B cell (primary cell): ENCODE measurements around the gene RPRD1B. TPM values are rescaled to one million over a fixed set of nuclear protein-coding genes. Genes with fewer than 3 reads are reported as not detected.
"Not testable (repeated sequence)": the region's sequence is repeated elsewhere in the genome, so short reads cannot be mapped to it uniquely, and the experiment has no call there.

Experiments used
- ATAC-seq: fragments of 200-7000 bp; cut with Tn5 transposase; one replicate; pipeline ENCODE4 v1.10.0; 2021; ENCODE audit warnings: low read depth, mild to moderate bottlenecking, moderate number of reproducible peaks, moderate library complexity
- CTCF ChIA-PET: fragments of 350-600 bp; sonication (Branson Sonifier 250); formaldehyde crosslinking; loops from one replicate; lab custom pipeline; 2021; ENCODE audit warnings: antibody characterized with exemption, inconsistent platforms; lab: Charles Lee
- POLR2A ChIA-PET: fragments of 350-600 bp; sonication (Branson Sonifier 250); formaldehyde crosslinking; loops from one replicate; lab custom pipeline; 2021; ENCODE audit warnings: antibody characterized with exemption; lab: Charles Lee
- DNase-seq: peaks from one replicate; pipeline ENCODE4 v3.0.0; 2013
- H2AFZ ChIP-seq: 2 replicates; pipeline ENCODE4 v1.6.1; 2012; ENCODE audit warnings: mild to moderate bottlenecking, low read depth, low read length; ENCODE audit not compliant: insufficient read depth, poor library complexity, severe bottlenecking
- H3K27ac ChIP-seq, 2 donors: 1 replicate in 1 of 2; 2 replicates in 1 of 2; pipeline ENCODE4 v1.5.1; 2012 to 2013; ENCODE audit warnings: low read length in 2 of 2, mild to moderate bottlenecking in 2 of 2, moderate library complexity in 1 of 2
- H3K27me3 ChIP-seq, 4 experiments: fragments of 200-600 bp in 1 of 4; sonication (generic) in 1 of 4; replicated peaks in 1 of 4; 1 replicate in 2 of 4; 2 replicates in 2 of 4; pipeline versions ENCODE4 v1.6.1 to v1.7.0; 2013 to 2016; ENCODE audit warnings: low read length in 3 of 4, mild to moderate bottlenecking in 2 of 4, mixed read lengths in 1 of 4, moderate library complexity in 1 of 4; ENCODE audit not compliant: insufficient read depth in 4 of 4, control insufficient read depth in 3 of 4; ENCODE audit errors: control extremely low read depth in 1 of 4
- H3K36me3 ChIP-seq, 2 experiments: replicated peaks in 1 of 2; 1 replicate in 1 of 2; 2 replicates in 1 of 2; pipeline versions ENCODE4 v1.6.1 to v1.7.1; 2013; ENCODE audit warnings: low read length in 1 of 2; ENCODE audit not compliant: insufficient read depth in 2 of 2, control insufficient read depth in 1 of 2; ENCODE audit errors: control extremely low read depth in 1 of 2, extremely low read depth in 1 of 2
- H3K4me1 ChIP-seq, 2 donors: fragments of 200-600 bp in 1 of 2; sonication (generic) in 1 of 2; 1 replicate in 1 of 2; 2 replicates in 1 of 2; pipeline versions ENCODE4 v1.5.1 to v1.6.1; 2013 to 2017; ENCODE audit warnings: low read length in 2 of 2; ENCODE audit not compliant: control insufficient read depth in 2 of 2, insufficient read depth in 2 of 2
- H3K4me2 ChIP-seq: replicated peaks from 2 replicates; pipeline ENCODE3; 2012; ENCODE audit warnings: mild to moderate bottlenecking, low read depth, low read length; ENCODE audit not compliant: poor library complexity, severe bottlenecking
- H3K4me3 ChIP-seq, 5 experiments: fragments of 200-600 bp in 1 of 5; sonication (generic) in 1 of 5; 1 replicate in 3 of 5; 2 replicates in 2 of 5; pipeline versions ENCODE4 v1.5.1 to v1.7.0; 2011 to 2016; ENCODE audit warnings: low read length in 4 of 5, mild to moderate bottlenecking in 4 of 5, low read depth in 2 of 5, control low read depth in 1 of 5, moderate library complexity in 1 of 5; ENCODE audit not compliant: insufficient read depth in 1 of 5; ENCODE audit errors: control extremely low read depth in 1 of 5, extremely low read depth in 1 of 5
- H3K79me2 ChIP-seq: fragments of 200-600 bp; sonication (generic); one replicate; pipeline ENCODE4 v1.6.0; 2016; ENCODE audit warnings: low read length; ENCODE audit not compliant: control insufficient read depth, insufficient read depth
- H3K9ac ChIP-seq: fragments of 200-600 bp; sonication (generic); 2 replicates; pipeline ENCODE4 v1.6.1; 2017; ENCODE audit warnings: mild to moderate bottlenecking, low read length, moderate library complexity
- H3K9me3 ChIP-seq, 3 donors: one replicate each; pipeline versions ENCODE4 v1.6.1 to v1.7.1; 2013; ENCODE audit warnings: low read length in 2 of 3; ENCODE audit not compliant: control insufficient read depth in 2 of 3, insufficient read depth in 1 of 3; ENCODE audit errors: control extremely low read depth in 1 of 3
- H4K20me1 ChIP-seq: 2 replicates; pipeline ENCODE4 v1.6.0; 2012; ENCODE audit warnings: mild to moderate bottlenecking, low read length; ENCODE audit not compliant: insufficient read depth, control insufficient read depth, poor library complexity, severe bottlenecking
- H3K27ac Mint-ChIP-seq: one replicate; pipeline ENCODE4 v1.8.0; 2021; ENCODE audit warnings: mixed read lengths
- H3K27me3 Mint-ChIP-seq: one replicate; pipeline ENCODE4 v1.8.0; 2021; ENCODE audit warnings: mixed read lengths
- H3K4me1 Mint-ChIP-seq: one replicate; pipeline ENCODE4 v1.8.0; 2021; ENCODE audit warnings: mixed read lengths
- H3K4me3 Mint-ChIP-seq: one replicate; pipeline ENCODE4 v1.8.0; 2021; ENCODE audit warnings: mixed read lengths
- H3K9me3 Mint-ChIP-seq: one replicate; pipeline ENCODE4 v1.8.0; 2022; ENCODE audit warnings: mixed read lengths; ENCODE audit not compliant: insufficient read depth
- EZH2 ChIP-seq: IDR thresholded peaks from 2 replicates; pipeline ENCODE4 v1.6.1; 2012; ENCODE audit warnings: borderline replicate concordance, low read depth, mild to moderate bottlenecking, moderate library complexity, low read length; ENCODE audit not compliant: insufficient read depth, poor library complexity, severe bottlenecking
- WGBS: methylation state at CpG from one replicate; pipeline ENCODE4 v1.1.5; 2013; ENCODE audit warnings: missing lambda C conversion rate; ENCODE audit not compliant: insufficient coverage; 5-methylcytosine and 5-hydroxymethylcytosine counted together
- intact Hi-C: fragments of 100-400 bp; cut with micrococcal nuclease; formaldehyde crosslinking; loops from one replicate; pipeline ENCODE4 v1.10.0; 2022
- polyA plus RNA-seq: library from polyadenylated mRNA; depleted of rRNA; stranded (reverse); fragments of >200 nt; gene quantifications from 2 replicates; pipeline ENCODE4 v1.2.3, GENCODE V29; 2012
- total RNA-seq, 2 donors: library from RNA; stranded (reverse); fragments of 120-200 nt in 1 of 2; gene quantifications; 1 replicate in 1 of 2; 2 replicates in 1 of 2; pipeline versions ENCODE4 v1.2.3 to v1.2.4, GENCODE V29; 2013 to 2022
- TF ChIP-seq, protein P1 (sequence below): fragments of 200-600 bp; IDR thresholded peaks from one replicate; pipeline ENCODE4 v1.8.0; 2022; ENCODE audit warnings: antibody characterized with exemption, mild to moderate bottlenecking

Gene RPRD1B
- total and polyA plus RNA-seq, 2 donors (not counting 1 experiment from before 2014, with no cell fraction given): 6.0 to 54.9 TPM

- Mint-ChIP-seq H3K27ac (no peak overlapping the region), H3K9me3 (no peaks in the 10 kb centered on the region), H3K27me3 (no peaks in the 10 kb centered on the region), H3K4me1 (no peaks in the 10 kb centered on the region), H3K4me3 (no peak overlapping the region)
- intact Hi-C loops: no loop called here
- Histone ChIP-seq H3K27ac (no peak overlapping the region), H3K4me3 (no peak overlapping the region), H4K20me1 (peaks cover 5% of the 10 kb centered on the region), H2AFZ (no peak overlapping the region), H3K9ac (no peak overlapping the region), H3K36me3 (peaks cover 5 to 64% of the 10 kb centered on the region in 2 experiments), H3K27me3 (no peaks in the 10 kb centered on the region), H3K9me3 (no peaks in the 10 kb centered on the region), H3K79me2 (peaks cover 16% of the 10 kb centered on the region), H3K4me1 (no peaks in the 10 kb centered on the region), H3K4me2 (no peak overlapping the region)
- WGBS: 100% methylated on average over 1 of the region's 1 CpG
- CTCF ChIA-PET: interaction anchor here (1.2 kb wide), 1 partner anchor 443 kb away, joined by 5 read pairs; no protein-coding TSS in a partner anchor
- POLR2A ChIA-PET: interaction anchor here (0.5 kb wide), 1 partner anchor 565 kb away, joined by 3 read pairs; no protein-coding TSS in a partner anchor
- no peak for TF ChIP-seq EZH2
- TF ChIP-seq, protein P1, sequence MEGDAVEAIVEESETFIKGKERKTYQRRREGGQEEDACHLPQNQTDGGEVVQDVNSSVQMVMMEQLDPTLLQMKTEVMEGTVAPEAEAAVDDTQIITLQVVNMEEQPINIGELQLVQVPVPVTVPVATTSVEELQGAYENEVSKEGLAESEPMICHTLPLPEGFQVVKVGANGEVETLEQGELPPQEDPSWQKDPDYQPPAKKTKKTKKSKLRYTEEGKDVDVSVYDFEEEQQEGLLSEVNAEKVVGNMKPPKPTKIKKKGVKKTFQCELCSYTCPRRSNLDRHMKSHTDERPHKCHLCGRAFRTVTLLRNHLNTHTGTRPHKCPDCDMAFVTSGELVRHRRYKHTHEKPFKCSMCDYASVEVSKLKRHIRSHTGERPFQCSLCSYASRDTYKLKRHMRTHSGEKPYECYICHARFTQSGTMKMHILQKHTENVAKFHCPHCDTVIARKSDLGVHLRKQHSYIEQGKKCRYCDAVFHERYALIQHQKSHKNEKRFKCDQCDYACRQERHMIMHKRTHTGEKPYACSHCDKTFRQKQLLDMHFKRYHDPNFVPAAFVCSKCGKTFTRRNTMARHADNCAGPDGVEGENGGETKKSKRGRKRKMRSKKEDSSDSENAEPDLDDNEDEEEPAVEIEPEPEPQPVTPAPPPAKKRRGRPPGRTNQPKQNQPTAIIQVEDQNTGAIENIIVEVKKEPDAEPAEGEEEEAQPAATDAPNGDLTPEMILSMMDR: no peak
- DNase-seq (no peak), ATAC-seq (no peak)
Observed at GRCh38 chr20:38007526-38007925, 26.0 kb upstream of the RPRD1B start.

DNA sequence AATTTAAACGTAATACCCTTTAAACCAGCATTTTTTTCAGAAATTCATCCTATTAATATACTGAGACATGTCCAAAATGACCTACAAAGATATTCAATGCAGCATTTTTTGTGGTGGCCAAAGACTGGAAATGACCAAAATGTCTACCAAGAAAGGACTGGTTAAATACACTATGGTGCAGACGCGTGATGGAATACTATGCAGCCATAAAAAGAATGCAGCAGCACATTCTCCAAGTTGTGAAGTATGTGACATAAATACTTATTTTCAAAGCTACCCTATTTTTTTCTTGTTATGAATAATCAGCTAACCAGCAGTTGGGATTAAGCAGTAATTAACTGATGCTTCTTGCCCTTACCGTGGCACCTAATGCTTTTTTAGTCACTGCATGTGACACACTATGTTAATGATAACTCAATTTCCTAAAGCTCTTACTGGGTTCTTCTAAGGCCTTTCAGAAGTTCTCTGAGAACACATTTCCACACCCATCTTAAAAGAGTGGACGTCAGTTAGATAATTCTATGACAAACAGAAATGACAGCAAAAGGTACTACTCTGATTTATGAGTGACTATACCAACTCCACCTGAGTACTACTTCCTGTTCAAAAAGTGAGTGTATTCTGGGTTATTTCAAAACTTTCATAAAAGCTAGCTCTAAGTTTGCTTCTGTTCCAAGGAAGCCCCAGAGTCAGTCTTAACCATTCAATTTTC, 25.2 kb upstream of the RPRD1B start:
- Histone ChIP-seq H3K79me2 (peaks cover 16% of the 10 kb centered on the region), H3K4me3 (no peak overlapping the region), H3K4me2 (no peak overlapping the region), H4K20me1 (peaks cover 5% of the 10 kb centered on the region), H2AFZ (no peak overlapping the region), H3K27ac (no peak overlapping the region), H3K27me3 (no peaks in the 10 kb centered on the region), H3K9me3 (no peaks in the 10 kb centered on the region), H3K9ac (no peak overlapping the region), H3K4me1 (no peaks in the 10 kb centered on the region), H3K36me3 (peaks cover 5 to 69% of the 10 kb centered on the region in 2 experiments)
- ChIA-PET CTCF (interaction anchor here (1.2 to 2.8 kb wide), 2 partner anchors 16 to 444 kb away, joined by 5 to 13 read pairs; no protein-coding TSS in a partner anchor), POLR2A (no interaction called here)
- no peak for DNase-seq
- Mint-ChIP-seq H3K27me3 (no peaks in the 10 kb centered on the region), H3K4me3 (no peak overlapping the region), H3K27ac (no peak overlapping the region), H3K4me1 (no peaks in the 10 kb centered on the region), H3K9me3 (no peaks in the 10 kb centered on the region)
- no peak for ATAC-seq
- no peak for TF ChIP-seq EZH2
- TF ChIP-seq, protein P1: no peak
- WGBS: no CpG with 5 or more reads among the region's 5 CpGs
- intact Hi-C loops: no loop called here

DNA sequence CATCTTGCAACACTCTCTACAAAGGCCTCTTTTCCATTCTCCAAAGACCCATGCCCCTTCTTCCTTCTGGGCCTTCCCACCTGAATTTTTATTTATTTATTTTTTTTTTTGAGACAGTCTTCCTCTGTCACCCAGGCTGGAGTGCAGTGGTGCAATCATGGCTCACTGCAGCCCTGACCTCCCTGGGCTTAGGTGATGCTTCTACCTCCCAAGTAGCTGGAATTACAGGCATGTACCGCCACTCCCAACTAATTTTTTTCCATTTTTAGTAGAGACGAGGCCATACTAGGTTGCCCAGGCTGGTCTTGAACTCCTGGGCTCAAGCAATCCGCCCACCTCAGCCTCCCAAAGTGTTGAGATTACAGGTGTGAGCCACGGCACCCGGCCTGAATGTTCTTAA, 24.1 kb upstream of the RPRD1B start:
- intact Hi-C loops, ATAC-seq, DNase-seq, H3K9me3 Mint-ChIP-seq, POLR2A ChIA-PET, H3K9me3 ChIP-seq, H3K27me3 Mint-ChIP-seq, H4K20me1 ChIP-seq, H3K4me3 Mint-ChIP-seq, H3K4me1 ChIP-seq, H3K27ac ChIP-seq, H3K4me2 ChIP-seq, H2AFZ ChIP-seq, H3K27me3 ChIP-seq, H3K4me3 ChIP-seq, H3K9ac ChIP-seq, H3K4me1 Mint-ChIP-seq, H3K27ac Mint-ChIP-seq: not testable (repeated sequence)
- Histone ChIP-seq H3K36me3 (peaks cover 5 to 70% of the 10 kb centered on the region in 2 experiments), H3K79me2 (peaks cover 24% of the 10 kb centered on the region)
- no CpG with 5 or more reads among the region's 5 CpGs for WGBS
- CTCF ChIA-PET: interaction anchor here (2.8 kb wide), 1 partner anchor 17 kb away, joined by 13 read pairs; no protein-coding TSS in a partner anchor
